Natural killer cell (primary cell): ENCODE results near the gene RANGAP1. TPM values are rescaled to one million over a fixed set of nuclear protein-coding genes. Genes with fewer than 3 reads are reported as not detected.
A peak's percentile ranks its signal among the peaks of the same experiment; 100 is the strongest.

ENCODE experiments used
- ATAC-seq, 3 donors: fragments of 150-1000 bp in 2 of 3; fragments of 200-7000 bp in 1 of 3; cut with Tn5 transposase; 1 replicate in 1 of 3; 2 replicates in 2 of 3; pipeline ENCODE4 v1.10.0; 2021; ENCODE audit warnings: mild to moderate bottlenecking in 2 of 3, moderate library complexity in 2 of 3
- DNase-seq, 2 donors: peaks; one replicate each; pipeline versions ENCODE4 v3.0.0 to v3.0.0-alpha.2; 2013 to 2021; ENCODE audit warnings: mixed read lengths in 1 of 2
- H3K27ac ChIP-seq: one replicate; pipeline ENCODE4 v1.5.1; 2013; ENCODE audit warnings: mild to moderate bottlenecking, low read length
- H3K27me3 ChIP-seq: one replicate; pipeline ENCODE4 v1.6.1; 2013; ENCODE audit warnings: low read length; ENCODE audit not compliant: control insufficient read depth, insufficient read depth
- H3K36me3 ChIP-seq: one replicate; pipeline ENCODE4 v1.6.1; 2013; ENCODE audit warnings: low read length; ENCODE audit not compliant: control insufficient read depth, insufficient read depth
- H3K4me1 ChIP-seq: one replicate; pipeline ENCODE4 v1.6.1; 2013; ENCODE audit warnings: low read length; ENCODE audit not compliant: control insufficient read depth, insufficient read depth
- H3K4me3 ChIP-seq: one replicate; pipeline ENCODE4 v1.5.1; 2013; ENCODE audit warnings: low read length
- H3K9me3 ChIP-seq: one replicate; pipeline ENCODE4 v1.6.1; 2013; ENCODE audit warnings: low read length; ENCODE audit not compliant: control insufficient read depth, insufficient read depth
- H3K27ac Mint-ChIP-seq, 2 donors: one replicate each; pipeline ENCODE4 v1.8.0; 2022; ENCODE audit warnings: mild to moderate bottlenecking in 2 of 2, mixed read lengths in 2 of 2, moderate library complexity in 1 of 2
- H3K27me3 Mint-ChIP-seq, 2 donors: one replicate each; pipeline ENCODE4 v1.8.0; 2022; ENCODE audit warnings: low read depth in 2 of 2, mixed read lengths in 2 of 2
- H3K36me3 Mint-ChIP-seq: one replicate; pipeline ENCODE4 v1.8.0; 2022; ENCODE audit warnings: mixed read lengths
- H3K4me1 Mint-ChIP-seq, 2 donors: one replicate each; pipeline ENCODE4 v1.8.0; 2022; ENCODE audit warnings: mixed read lengths in 2 of 2
- H3K4me3 Mint-ChIP-seq: one replicate; pipeline ENCODE4 v1.8.0; 2022; ENCODE audit warnings: mild to moderate bottlenecking, moderate library complexity, mixed read lengths
- H3K9me3 Mint-ChIP-seq, 2 donors: one replicate each; pipeline ENCODE4 v1.8.0; 2022; ENCODE audit warnings: mixed read lengths in 2 of 2
- CTCF ChIP-seq: fragments of 200-600 bp; IDR thresholded peaks from one replicate; pipeline ENCODE4 v1.8.0; 2022; ENCODE audit warnings: antibody characterized with exemption
- WGBS: methylation state at CpG from one replicate; pipeline ENCODE4 v1.1.7; 2013; ENCODE audit warnings: missing lambda C conversion rate; ENCODE audit not compliant: insufficient coverage; 5-methylcytosine and 5-hydroxymethylcytosine counted together
- intact Hi-C: fragments of 100-400 bp; cut with micrococcal nuclease; formaldehyde crosslinking; loops from one replicate; pipeline ENCODE4 v1.14.2; 2022
- total RNA-seq, 4 donors: library from RNA; stranded (reverse); fragments of 120-200 nt in 1 of 4; gene quantifications; one replicate each; pipeline versions ENCODE4 v1.2.3 to v1.2.4, GENCODE V29; 2013 to 2022

The RANGAP1 gene
- total RNA-seq, 3 donors from 2014 or later (not counting 1 experiment from before 2014, with no cell fraction given), result 44.0 to 54.2 (median 54.0) TPM

- intact Hi-C loops, result no loop called here
- peak overlapping the region; percentile 87 for H3K4me3 Mint-ChIP-seq
- WGBS, result 82% methylated on average over 16 of the region's 16 CpGs
Observed at GRCh38 chr22:41239443-41240128, 46.4 kb downstream of the RANGAP1 start.

GRCh38 chr22:41238570-41239442 is 47.2 kb downstream of the RANGAP1 start:
- Mint-ChIP-seq H3K27ac (peak overlapping the region in 1 of 2 donors; percentile 54), H3K9me3 (no peaks in the 10 kb centered on the region), H3K27me3 (peaks cover 0 to 3% of the 10 kb centered on the region in 2 donors), H3K4me3 (peak overlapping the region; percentile 87), H3K4me1 (peaks cover 5 to 13% of the 10 kb centered on the region in 2 donors), H3K36me3 (no peaks in the 10 kb centered on the region)
- H3K9me3 ChIP-seq, result no peaks in the 10 kb centered on the region
- H3K4me1 ChIP-seq, result peaks cover 7% of the 10 kb centered on the region
- no peak for DNase-seq
- no peak for TF ChIP-seq CTCF
- WGBS, result 94% methylated on average over 32 of the region's 32 CpGs
- no peaks in the 10 kb centered on the region for H3K36me3 ChIP-seq
- intact Hi-C loops, result no loop called here
- H3K4me3 ChIP-seq, result no peak overlapping the region
- no peaks in the 10 kb centered on the region for H3K27me3 ChIP-seq
- H3K27ac ChIP-seq, result no peak overlapping the region
- ATAC-seq, result no peak

More at GRCh38 chr22:41239443-41240128, 46.4 kb downstream of the RANGAP1 start:
- no peaks in the 10 kb centered on the region for H3K9me3 ChIP-seq
- peaks cover 5 to 13% of the 10 kb centered on the region in 2 donors for H3K4me1 Mint-ChIP-seq
- H3K4me3 ChIP-seq, result no peak overlapping the region
- H3K27me3 Mint-ChIP-seq, result peaks cover 0 to 3% of the 10 kb centered on the region in 2 donors
- no peaks in the 10 kb centered on the region for H3K36me3 ChIP-seq
- no peak overlapping the region for H3K27ac ChIP-seq
- ATAC-seq (no peak), DNase-seq (no peak)
- no peaks in the 10 kb centered on the region for H3K27me3 ChIP-seq
- H3K27ac Mint-ChIP-seq, result no peak overlapping the region
- no peak for TF ChIP-seq CTCF
- no peaks in the 10 kb centered on the region for H3K36me3 Mint-ChIP-seq
- no peaks in the 10 kb centered on the region for H3K9me3 Mint-ChIP-seq
- peaks cover 7% of the 10 kb centered on the region for H3K4me1 ChIP-seq

DNA sequence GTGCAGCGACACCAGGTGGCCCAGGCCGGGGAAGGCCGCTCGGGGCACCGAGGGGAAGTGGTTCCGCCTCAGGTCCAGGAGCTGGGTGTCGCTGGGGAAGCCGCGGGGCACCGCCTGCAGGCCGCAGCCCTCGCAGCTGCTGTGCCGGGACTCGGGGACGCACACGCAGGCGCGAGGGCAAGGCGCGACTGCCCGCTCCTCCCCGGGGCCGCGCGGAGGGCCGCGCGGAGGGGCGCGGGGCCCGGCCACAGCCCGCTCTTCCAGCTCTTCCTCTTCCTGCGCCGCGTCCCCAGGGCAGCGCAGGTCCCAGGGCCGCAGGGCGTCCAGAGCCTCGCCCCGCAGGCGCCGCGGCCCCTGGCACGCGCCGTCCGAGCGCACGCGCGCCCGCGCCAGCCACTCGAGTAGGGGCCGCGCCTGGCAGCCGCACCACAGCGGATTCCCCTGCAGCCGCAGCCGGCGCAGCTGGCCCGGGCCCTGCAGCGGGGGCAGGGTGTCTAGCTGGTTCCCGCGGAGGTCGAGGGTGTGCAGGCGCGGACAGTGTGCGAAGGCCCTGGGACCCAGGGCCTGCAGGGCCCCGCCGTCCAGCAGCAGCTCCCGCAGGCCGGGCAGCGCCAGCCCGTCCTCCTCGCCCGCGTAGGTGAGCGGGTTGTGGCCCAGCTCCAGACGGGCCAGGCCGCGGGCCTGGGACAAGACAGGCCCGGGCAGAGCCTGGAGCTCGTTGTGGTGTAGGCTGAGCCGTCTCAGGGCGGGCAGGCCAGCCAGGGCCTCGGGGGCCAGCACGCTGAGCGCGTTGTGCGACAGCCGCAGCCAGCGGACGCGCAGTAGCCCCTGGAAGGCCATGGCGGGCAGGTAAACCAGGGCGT is 48.0 kb downstream of the RANGAP1 start:
- no peak overlapping the region for H3K27ac ChIP-seq
- peak; percentile 50 to 91 for DNase-seq
- H3K27ac Mint-ChIP-seq, result no peak overlapping the region
- intact Hi-C loops, result loop anchor here (2.0 kb wide), 1 partner anchor 315 kb away; no protein-coding TSS in a partner anchor
- H3K9me3 Mint-ChIP-seq, result no peaks in the 10 kb centered on the region
- H3K4me1 ChIP-seq, result peaks cover 7% of the 10 kb centered on the region
- H3K4me3 ChIP-seq, result peak overlapping the region; percentile 27
- H3K4me3 Mint-ChIP-seq, result peak overlapping the region; percentile 82
- H3K9me3 ChIP-seq, result no peaks in the 10 kb centered on the region
- H3K27me3 ChIP-seq, result no peaks in the 10 kb centered on the region
- 25% methylated on average over 97 of the region's 97 CpGs for WGBS
- H3K27me3 Mint-ChIP-seq, result peaks cover 0 to 3% of the 10 kb centered on the region in 2 donors
- no peaks in the 10 kb centered on the region for H3K36me3 Mint-ChIP-seq
- H3K4me1 Mint-ChIP-seq, result peaks cover 5 to 13% of the 10 kb centered on the region in 2 donors
- no peaks in the 10 kb centered on the region for H3K36me3 ChIP-seq
- peak; percentile 34 for TF ChIP-seq CTCF
- peak; percentile 84 to 90 (median 88) for ATAC-seq
